IMR-90 (cell line): ENCODE measurements around the gene RXRB.

Experiments
- BHLHE40 ChIP-seq: fragments of 150-350 bp; IDR thresholded peaks from 2 replicates; pipeline ENCODE4 v1.6.1; 2016; ENCODE audit warnings: mild to moderate bottlenecking, low read depth, low read length
- CTCF ChIP-seq: conservative IDR thresholded peaks from 2 replicates; pipeline ENCODE4 v1.5.1; 2012; ENCODE audit warnings: mild to moderate bottlenecking, low read depth, low read length, improper control_type of control experiment
- ELK1 ChIP-seq: fragments of 150-350 bp; IDR thresholded peaks from 2 replicates; pipeline ENCODE4 v1.6.1; 2016; ENCODE audit warnings: low read depth, mild to moderate bottlenecking, low read length, moderate library complexity, borderline replicate concordance
- POLR2A ChIP-seq: IDR thresholded peaks from 2 replicates; pipeline ENCODE4 v1.6.1; 2012; ENCODE audit warnings: mild to moderate bottlenecking, low read depth, low read length
- RCOR1 ChIP-seq: IDR thresholded peaks from 2 replicates; pipeline ENCODE4 v1.6.1; 2012; ENCODE audit warnings: mild to moderate bottlenecking, low read length, improper control_type of control experiment; ENCODE audit not compliant: insufficient replicate concordance
- RFX5 ChIP-seq: IDR thresholded peaks from 2 replicates; pipeline ENCODE4 v1.8.0; 2012; ENCODE audit warnings: low read depth, mild to moderate bottlenecking, low read length, moderate library complexity

- TF ChIP-seq CTCF (no peak), RCOR1 (no peak), POLR2A (no peak), ELK1 (no peak), BHLHE40 (no peak), RFX5 (no peak)
These were observed 6.0 kb downstream of the RXRB start for GRCh38 chr6:33194431-33194979.
